ENCODE data around the gene FOXC1.

DNA sequence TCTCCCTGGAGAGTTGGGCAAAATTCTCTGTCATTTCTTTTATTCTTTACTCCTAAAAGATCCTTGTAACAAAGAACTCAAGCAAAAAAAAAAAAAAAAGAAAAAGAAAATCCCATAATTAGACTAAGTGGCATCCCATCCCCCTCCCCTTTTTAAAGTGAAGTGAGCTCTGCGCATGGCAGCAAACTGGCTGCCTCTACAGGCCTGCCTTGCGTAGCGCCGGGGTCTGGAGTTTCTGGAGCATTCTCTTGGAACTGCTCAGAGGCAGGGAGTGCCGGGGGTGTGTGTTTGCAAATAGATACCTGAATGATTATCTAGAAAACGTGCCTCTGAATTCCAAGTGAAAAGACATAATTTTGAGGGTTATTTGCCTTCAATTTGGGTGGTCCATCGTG is 48.1 kb downstream of the FOXC1 start:
- TF ChIP-seq, protein P1, sequence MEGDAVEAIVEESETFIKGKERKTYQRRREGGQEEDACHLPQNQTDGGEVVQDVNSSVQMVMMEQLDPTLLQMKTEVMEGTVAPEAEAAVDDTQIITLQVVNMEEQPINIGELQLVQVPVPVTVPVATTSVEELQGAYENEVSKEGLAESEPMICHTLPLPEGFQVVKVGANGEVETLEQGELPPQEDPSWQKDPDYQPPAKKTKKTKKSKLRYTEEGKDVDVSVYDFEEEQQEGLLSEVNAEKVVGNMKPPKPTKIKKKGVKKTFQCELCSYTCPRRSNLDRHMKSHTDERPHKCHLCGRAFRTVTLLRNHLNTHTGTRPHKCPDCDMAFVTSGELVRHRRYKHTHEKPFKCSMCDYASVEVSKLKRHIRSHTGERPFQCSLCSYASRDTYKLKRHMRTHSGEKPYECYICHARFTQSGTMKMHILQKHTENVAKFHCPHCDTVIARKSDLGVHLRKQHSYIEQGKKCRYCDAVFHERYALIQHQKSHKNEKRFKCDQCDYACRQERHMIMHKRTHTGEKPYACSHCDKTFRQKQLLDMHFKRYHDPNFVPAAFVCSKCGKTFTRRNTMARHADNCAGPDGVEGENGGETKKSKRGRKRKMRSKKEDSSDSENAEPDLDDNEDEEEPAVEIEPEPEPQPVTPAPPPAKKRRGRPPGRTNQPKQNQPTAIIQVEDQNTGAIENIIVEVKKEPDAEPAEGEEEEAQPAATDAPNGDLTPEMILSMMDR (IDR thresholded peaks at IDR 0.05; ENCODE audit: low read depth, low read length, missing input control) = no peak
- TF ChIP-seq, protein P2, sequence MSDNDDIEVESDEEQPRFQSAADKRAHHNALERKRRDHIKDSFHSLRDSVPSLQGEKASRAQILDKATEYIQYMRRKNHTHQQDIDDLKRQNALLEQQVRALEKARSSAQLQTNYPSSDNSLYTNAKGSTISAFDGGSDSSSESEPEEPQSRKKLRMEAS (IDR thresholded peaks at IDR 0.05) = no peak
- TF ChIP-seq, protein P3, sequence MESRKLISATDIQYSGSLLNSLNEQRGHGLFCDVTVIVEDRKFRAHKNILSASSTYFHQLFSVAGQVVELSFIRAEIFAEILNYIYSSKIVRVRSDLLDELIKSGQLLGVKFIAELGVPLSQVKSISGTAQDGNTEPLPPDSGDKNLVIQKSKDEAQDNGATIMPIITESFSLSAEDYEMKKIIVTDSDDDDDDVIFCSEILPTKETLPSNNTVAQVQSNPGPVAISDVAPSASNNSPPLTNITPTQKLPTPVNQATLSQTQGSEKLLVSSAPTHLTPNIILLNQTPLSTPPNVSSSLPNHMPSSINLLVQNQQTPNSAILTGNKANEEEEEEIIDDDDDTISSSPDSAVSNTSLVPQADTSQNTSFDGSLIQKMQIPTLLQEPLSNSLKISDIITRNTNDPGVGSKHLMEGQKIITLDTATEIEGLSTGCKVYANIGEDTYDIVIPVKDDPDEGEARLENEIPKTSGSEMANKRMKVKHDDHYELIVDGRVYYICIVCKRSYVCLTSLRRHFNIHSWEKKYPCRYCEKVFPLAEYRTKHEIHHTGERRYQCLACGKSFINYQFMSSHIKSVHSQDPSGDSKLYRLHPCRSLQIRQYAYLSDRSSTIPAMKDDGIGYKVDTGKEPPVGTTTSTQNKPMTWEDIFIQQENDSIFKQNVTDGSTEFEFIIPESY (IDR thresholded peaks at IDR 0.05) = no peak
- TF ChIP-seq, protein P4, sequence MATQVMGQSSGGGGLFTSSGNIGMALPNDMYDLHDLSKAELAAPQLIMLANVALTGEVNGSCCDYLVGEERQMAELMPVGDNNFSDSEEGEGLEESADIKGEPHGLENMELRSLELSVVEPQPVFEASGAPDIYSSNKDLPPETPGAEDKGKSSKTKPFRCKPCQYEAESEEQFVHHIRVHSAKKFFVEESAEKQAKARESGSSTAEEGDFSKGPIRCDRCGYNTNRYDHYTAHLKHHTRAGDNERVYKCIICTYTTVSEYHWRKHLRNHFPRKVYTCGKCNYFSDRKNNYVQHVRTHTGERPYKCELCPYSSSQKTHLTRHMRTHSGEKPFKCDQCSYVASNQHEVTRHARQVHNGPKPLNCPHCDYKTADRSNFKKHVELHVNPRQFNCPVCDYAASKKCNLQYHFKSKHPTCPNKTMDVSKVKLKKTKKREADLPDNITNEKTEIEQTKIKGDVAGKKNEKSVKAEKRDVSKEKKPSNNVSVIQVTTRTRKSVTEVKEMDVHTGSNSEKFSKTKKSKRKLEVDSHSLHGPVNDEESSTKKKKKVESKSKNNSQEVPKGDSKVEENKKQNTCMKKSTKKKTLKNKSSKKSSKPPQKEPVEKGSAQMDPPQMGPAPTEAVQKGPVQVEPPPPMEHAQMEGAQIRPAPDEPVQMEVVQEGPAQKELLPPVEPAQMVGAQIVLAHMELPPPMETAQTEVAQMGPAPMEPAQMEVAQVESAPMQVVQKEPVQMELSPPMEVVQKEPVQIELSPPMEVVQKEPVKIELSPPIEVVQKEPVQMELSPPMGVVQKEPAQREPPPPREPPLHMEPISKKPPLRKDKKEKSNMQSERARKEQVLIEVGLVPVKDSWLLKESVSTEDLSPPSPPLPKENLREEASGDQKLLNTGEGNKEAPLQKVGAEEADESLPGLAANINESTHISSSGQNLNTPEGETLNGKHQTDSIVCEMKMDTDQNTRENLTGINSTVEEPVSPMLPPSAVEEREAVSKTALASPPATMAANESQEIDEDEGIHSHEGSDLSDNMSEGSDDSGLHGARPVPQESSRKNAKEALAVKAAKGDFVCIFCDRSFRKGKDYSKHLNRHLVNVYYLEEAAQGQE (IDR thresholded peaks at IDR 0.05) = no peak
- no peak for TF ChIP-seq YY1 (IDR thresholded peaks at IDR 0.05)
- no peak for TF ChIP-seq GABPA (IDR thresholded peaks at IDR 0.05 in 1 of 2, conservative IDR thresholded peaks at IDR 0.05 in 1 of 2)
- no peak for TF ChIP-seq SP1 (IDR thresholded peaks at IDR 0.05)
- TF ChIP-seq JUND (IDR thresholded peaks at IDR 0.05) = no peak
- no peak for TF ChIP-seq NR2F2 (IDR thresholded peaks at IDR 0.05)
- TF ChIP-seq RAD21 (IDR thresholded peaks at IDR 0.05) = no peak
